GM18499 (cell line): Measurements from ENCODE around the gene ACACA.

ENCODE experiments used
- ATAC-seq: cut with Tn5 transposase; IDR thresholded peaks from one replicate; pipeline ENCODE4 v1.9.1; 2021; ENCODE audit warnings: moderate number of reproducible peaks; ENCODE audit not compliant: insufficient read depth, unreplicated experiment

ACACA gene

DNA sequence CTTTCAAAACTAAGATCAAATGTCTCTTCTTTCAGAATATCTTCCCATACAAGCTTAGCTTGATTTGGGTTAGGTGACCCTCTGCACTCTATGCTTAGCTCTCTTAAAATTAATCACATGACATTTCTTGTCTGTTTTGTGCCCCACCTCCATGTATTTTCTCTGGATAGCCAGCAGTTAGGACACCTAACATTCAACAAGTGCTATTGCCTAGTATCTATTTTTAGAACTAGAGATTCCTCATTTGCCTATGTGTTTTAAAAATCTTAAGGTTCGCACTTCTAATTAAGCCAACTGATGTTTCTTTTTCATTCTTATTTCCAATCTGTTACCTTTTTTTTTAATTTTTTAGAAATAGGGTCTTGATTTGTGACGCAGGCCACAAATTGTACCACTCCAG, 160.6 kb downstream of the ACACA start:
- ATAC-seq, result no peak

GRCh38 chr17:37240381-37240780, 166.3 kb downstream of the ACACA start:
- no peak for ATAC-seq

GRCh38 chr17:37239690-37240334, 166.8 kb downstream of the ACACA start:
- ATAC-seq, result no peak

DNA sequence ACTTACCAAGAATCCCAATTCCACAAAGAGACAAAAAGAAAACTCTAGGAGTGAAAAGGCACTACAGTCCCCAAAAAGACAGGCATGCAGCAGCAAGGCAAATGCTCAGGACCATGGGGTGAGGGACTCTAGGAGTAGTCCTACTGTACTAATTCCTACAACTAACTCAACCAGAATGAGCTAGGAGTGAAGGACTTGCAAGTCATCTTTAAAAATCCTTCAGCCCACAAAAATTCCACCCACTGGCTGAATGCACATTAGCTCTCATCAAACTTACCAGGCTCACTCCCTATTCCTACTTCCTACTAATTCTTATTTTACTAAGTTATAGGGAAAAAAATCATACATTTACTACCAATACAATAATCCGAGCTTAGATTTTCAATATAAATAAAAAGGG, 172.5 kb downstream of the ACACA start:
- ATAC-seq, result no peak

GRCh38 chr17:37233036-37233435, 173.6 kb downstream of the ACACA start:
- ATAC-seq, result no peak

DNA sequence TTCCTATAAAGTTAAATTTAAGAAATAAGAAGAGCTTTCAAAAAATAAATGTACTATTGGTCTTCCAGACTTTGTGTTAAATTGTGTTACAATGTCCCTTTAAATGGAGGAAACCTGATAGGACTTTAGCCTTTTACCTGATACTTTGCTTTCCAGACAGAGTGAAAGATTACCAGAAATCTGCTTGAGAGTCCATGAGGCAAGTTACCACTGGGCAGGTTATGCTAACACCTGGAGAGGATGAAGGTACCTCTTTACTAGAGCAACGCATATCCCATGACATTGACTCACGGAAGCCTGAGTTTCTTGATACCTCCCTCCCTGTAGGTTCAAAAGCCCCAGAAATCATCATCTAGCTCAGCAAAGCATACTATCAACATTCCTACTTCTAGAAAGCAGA, 174.7 kb downstream of the ACACA start:
- no peak for ATAC-seq

DNA sequence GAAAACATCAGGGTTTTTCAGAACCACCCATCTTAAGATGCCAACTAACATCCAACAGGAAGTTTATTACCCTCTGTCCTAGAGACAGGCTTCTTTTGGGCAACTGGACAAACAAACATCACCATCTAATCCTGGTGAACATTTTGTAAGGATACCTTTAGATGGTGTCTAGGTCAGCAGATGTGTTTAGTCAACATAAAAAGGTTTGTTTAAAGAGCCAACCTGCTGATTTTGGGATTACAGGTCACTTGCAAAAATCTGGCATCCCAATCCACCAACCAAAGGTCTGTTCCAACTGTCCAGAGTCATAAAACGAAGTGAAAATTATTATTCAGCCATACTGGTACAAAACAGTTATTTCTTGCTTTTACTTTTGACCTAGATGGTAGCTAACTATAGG, 176.0 kb downstream of the ACACA start:
- no peak for ATAC-seq

GRCh38 chr17:37225465-37225864, 181.2 kb downstream of the ACACA start:
- ATAC-seq, result no peak

DNA sequence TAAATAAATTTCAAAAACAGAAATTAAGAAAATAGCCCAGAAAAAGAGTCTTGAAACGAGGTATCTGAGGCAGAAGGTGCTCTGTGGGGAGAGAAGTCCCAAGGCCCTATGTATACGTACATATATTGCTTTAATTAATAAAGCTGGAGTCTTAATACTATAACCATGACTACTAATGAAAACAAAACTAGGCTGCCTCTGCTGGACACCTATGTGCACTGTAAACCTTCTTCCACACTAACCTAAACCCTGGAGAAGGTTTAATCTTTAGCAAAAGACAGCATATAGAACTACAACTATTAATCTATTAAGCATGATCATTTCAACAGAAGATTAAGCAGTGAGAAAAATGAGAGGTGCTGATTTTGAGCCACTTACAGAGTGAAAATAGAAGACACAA, 184.8 kb downstream of the ACACA start:
- no peak for ATAC-seq

DNA sequence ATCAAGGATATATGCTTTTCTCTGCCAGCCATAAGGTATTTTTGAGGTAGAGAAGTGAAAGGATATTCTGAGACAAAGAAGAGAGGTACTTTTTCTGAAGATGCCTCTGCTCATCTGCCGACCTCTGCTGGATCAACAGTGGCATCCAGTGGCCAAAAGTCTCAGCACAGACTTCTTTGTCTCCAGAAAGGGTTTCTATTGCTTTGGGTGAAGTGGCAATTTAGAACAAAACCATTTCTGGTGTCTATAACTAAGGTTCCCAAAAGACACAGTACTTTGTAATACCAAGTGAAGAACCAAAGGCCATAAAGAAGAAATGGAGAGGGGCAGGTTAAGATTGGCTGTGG, 186.1 kb downstream of the ACACA start:
- no peak for ATAC-seq

- ATAC-seq, result no peak
Measured at GRCh38 chr17:37219876-37220606, 186.6 kb downstream of the ACACA start.

DNA sequence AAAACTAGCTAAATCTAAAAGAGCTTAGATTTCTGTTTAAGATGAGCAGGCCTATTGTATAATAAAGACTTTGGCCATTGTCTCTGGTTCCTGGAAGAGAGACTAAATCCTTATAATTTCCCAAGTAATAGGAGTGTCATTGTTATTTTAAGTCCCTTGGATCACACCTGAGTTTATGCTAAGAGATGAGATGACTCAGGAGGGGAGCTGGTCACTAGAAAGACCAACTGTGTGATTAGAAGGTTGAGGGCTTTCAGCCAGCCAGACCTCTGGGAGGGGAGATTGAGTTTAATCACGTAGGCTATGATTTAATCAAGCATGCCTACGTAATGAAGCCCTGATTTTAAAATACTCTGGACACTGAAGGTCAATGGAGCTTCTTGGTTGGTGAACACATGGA, 187.8 kb downstream of the ACACA start:
- ATAC-seq, result no peak

- ATAC-seq, result no peak
Measured at GRCh38 chr17:37214416-37214815, 192.2 kb downstream of the ACACA start.

DNA sequence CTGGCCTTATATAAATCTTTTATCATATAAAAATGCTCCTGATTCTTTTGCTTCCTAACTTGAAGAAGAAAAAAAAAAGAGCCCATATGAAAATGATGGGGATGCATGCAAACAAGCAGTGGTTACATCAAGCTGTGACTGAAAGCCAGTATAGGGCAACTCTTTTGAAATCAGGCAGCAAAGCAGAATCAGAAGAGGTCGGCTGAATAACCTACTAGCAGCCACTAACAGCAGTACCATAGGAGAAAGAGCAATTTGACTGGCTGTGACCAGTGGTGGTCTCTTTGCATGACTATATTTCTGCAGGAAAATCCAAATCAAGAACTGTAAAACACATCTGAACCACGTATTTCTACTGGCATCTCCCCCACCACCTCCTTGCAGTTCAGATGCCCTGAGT, 192.7 kb downstream of the ACACA start:
- ATAC-seq, result no peak

- ATAC-seq, result no peak
Measured at GRCh38 chr17:37212179-37212578, 194.5 kb downstream of the ACACA start.

GRCh38 chr17:37211136-37211535, 195.5 kb downstream of the ACACA start:
- no peak for ATAC-seq

GRCh38 chr17:37207103-37207502, 199.5 kb downstream of the ACACA start:
- ATAC-seq, result no peak

- ATAC-seq, result no peak
Measured at GRCh38 chr17:37206299-37206698, 200.3 kb downstream of the ACACA start.

GRCh38 chr17:37200497-37200896, 206.1 kb downstream of the ACACA start:
- ATAC-seq, result no peak

- ATAC-seq, result no peak
Measured at GRCh38 chr17:37197336-37197735, 209.3 kb downstream of the ACACA start.

DNA sequence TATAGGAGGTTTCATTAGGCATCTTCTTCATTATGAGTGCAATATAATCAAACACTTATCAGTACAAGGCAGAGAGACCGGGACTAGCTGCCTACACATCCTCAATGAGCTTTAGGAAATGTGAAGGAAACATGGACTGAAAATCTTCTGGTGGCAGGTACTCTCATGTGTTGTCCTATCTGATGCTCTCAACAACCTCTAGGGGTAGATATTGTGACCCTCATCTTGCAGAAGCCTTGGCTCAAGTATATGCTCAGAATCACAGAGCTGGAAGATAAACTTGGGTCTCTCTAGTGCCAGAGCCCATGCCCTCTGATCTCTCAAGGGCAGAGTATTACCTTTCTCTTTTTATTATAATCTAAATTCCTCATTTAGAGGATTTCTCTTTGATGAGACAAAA, 212.4 kb downstream of the ACACA start:
- no peak for ATAC-seq

DNA sequence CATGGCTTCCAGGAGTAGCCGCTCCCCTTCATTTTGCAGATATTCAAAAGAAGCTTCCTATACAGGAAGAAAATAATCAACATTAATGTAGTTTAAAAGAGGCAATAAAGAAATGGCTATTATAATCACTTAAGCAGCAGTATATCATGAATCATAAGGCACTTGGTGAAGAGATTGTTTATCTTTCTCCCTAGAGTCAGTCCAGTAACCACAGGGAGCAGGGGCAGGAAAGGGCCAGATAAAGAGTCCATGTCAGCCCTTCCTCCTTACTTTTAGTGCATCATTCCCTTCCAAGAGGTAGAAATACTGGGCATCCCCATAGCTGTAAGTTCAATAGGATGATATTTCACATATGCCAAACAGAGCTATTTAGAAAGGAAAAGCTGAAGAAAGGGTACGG, 215.4 kb downstream of the ACACA start:
- no peak for ATAC-seq
